H9 (cell line): ENCODE results near the gene SMIM20. TPM values are rescaled to one million over a fixed set of nuclear protein-coding genes. Genes with fewer than 3 reads are reported as not detected.

Experiments used
- DNase-seq: peaks from one replicate; pipeline ENCODE4 v3.0.0-alpha.2; 2017
- H2AFZ ChIP-seq: one replicate; pipeline ENCODE4 v1.6.1; 2013; ENCODE audit warnings: mild to moderate bottlenecking, low read length, control low read depth, moderate library complexity
- H2AK5ac ChIP-seq: 2 replicates; pipeline ENCODE4 v1.6.1; 2013; ENCODE audit warnings: low read length, control low read depth, mixed read lengths; ENCODE audit not compliant: insufficient read length
- H2BK120ac ChIP-seq: one replicate; pipeline ENCODE4 v1.6.1; 2013; ENCODE audit warnings: low read depth, mild to moderate bottlenecking, low read length, control low read depth, inconsistent platforms; ENCODE audit not compliant: poor library complexity, severe bottlenecking
- H2BK12ac ChIP-seq: 2 replicates; pipeline ENCODE4 v1.6.1; 2013; ENCODE audit warnings: low read length, control low read depth, mixed read lengths, low read depth; ENCODE audit not compliant: insufficient read length
- H2BK15ac ChIP-seq: 2 replicates; pipeline ENCODE4 v1.6.1; 2013; ENCODE audit warnings: low read depth, low read length, control low read depth
- H2BK20ac ChIP-seq: one replicate; pipeline ENCODE4 v1.6.1; 2013; ENCODE audit warnings: low read depth, mild to moderate bottlenecking, low read length, control low read depth, inconsistent platforms; ENCODE audit not compliant: poor library complexity, severe bottlenecking
- H2BK5ac ChIP-seq: 2 replicates; pipeline ENCODE4 v1.6.1; 2013; ENCODE audit warnings: low read length, control low read depth, mixed read lengths; ENCODE audit not compliant: insufficient read length
- H3K14ac ChIP-seq: 2 replicates; pipeline ENCODE4 v1.6.1; 2013; ENCODE audit warnings: low read length, control low read depth; ENCODE audit not compliant: insufficient read depth
- H3K18ac ChIP-seq: 2 replicates; pipeline ENCODE4 v1.6.1; 2013; ENCODE audit warnings: low read depth, mild to moderate bottlenecking, mixed read lengths, low read length, control low read depth; ENCODE audit not compliant: insufficient read length
- H3K23ac ChIP-seq: 2 replicates; pipeline ENCODE4 v1.6.1; 2013; ENCODE audit warnings: low read length, control low read depth, mixed read lengths, low read depth; ENCODE audit not compliant: insufficient read length
- H3K23me2 ChIP-seq: 2 replicates; pipeline ENCODE4 v1.6.1; 2013; ENCODE audit warnings: low read depth, mild to moderate bottlenecking, mixed read lengths, low read length, control low read depth; ENCODE audit not compliant: insufficient read length, poor library complexity, severe bottlenecking
- H3K27ac ChIP-seq: 2 replicates; pipeline ENCODE4 v1.5.1; 2013; ENCODE audit warnings: low read length, control low read depth, mixed read lengths, low read depth; ENCODE audit not compliant: insufficient read length
- H3K27me3 ChIP-seq: 2 replicates; pipeline ENCODE4 v1.6.1; 2013; ENCODE audit warnings: low read length, control low read depth, inconsistent platforms; ENCODE audit not compliant: insufficient read depth
- H3K4ac ChIP-seq: 2 replicates; pipeline ENCODE4 v1.6.1; 2013; ENCODE audit warnings: low read depth, mild to moderate bottlenecking, control low read depth, inconsistent platforms, low read length, moderate library complexity
- H3K4me1 ChIP-seq: 2 replicates; pipeline ENCODE4 v1.6.1; 2013; ENCODE audit warnings: low read length, control low read depth, inconsistent platforms; ENCODE audit not compliant: insufficient read depth
- H3K4me2 ChIP-seq: 2 replicates; pipeline ENCODE4 v1.6.1; 2013; ENCODE audit warnings: low read length, control low read depth, mixed read lengths; ENCODE audit not compliant: insufficient read length, insufficient read depth
- H3K56ac ChIP-seq: 2 replicates; pipeline ENCODE4 v1.6.1; 2013; ENCODE audit warnings: low read depth, mild to moderate bottlenecking, mixed read lengths, low read length, control low read depth; ENCODE audit not compliant: insufficient read length
- H3K79me1 ChIP-seq: 2 replicates; pipeline ENCODE4 v1.6.1; 2013; ENCODE audit warnings: low read depth, mild to moderate bottlenecking, moderate library complexity, low read length, control low read depth, inconsistent platforms; ENCODE audit not compliant: insufficient read depth, poor library complexity, severe bottlenecking
- H3K79me2 ChIP-seq: 2 replicates; pipeline ENCODE4 v1.6.1; 2013; ENCODE audit warnings: low read length, control low read depth, inconsistent platforms; ENCODE audit not compliant: insufficient read depth
- H3K9ac ChIP-seq: 2 replicates; pipeline ENCODE4 v1.6.1; 2013; ENCODE audit warnings: low read length, control low read depth, mixed read lengths; ENCODE audit not compliant: insufficient read length; ENCODE audit errors: extremely low read depth
- H3K9me3 ChIP-seq: one replicate; pipeline ENCODE4 v1.6.1; 2013; ENCODE audit warnings: low read depth, low read length, inconsistent platforms; ENCODE audit not compliant: control insufficient read depth
- H3T11ph ChIP-seq: one replicate; pipeline ENCODE4 v1.6.1; 2013; ENCODE audit warnings: mild to moderate bottlenecking, low read length, control low read depth, inconsistent platforms
- H4K20me1 ChIP-seq: one replicate; pipeline ENCODE4 v1.6.1; 2013; ENCODE audit not compliant: control insufficient read depth, insufficient read length, insufficient read depth
- H4K5ac ChIP-seq: 2 replicates; pipeline ENCODE4 v1.6.1; 2013; ENCODE audit warnings: low read depth, mild to moderate bottlenecking, mixed read lengths, low read length, control low read depth; ENCODE audit not compliant: insufficient read length
- H4K8ac ChIP-seq: replicated peaks from 2 replicates; pipeline ENCODE4 v1.6.1; 2013; ENCODE audit warnings: low read length, control low read depth, mixed read lengths, low read depth; ENCODE audit not compliant: insufficient read length
- H4K91ac ChIP-seq: 2 replicates; pipeline ENCODE4 v1.6.1; 2013; ENCODE audit warnings: low read depth, mild to moderate bottlenecking, moderate library complexity, mixed read lengths, low read length, control low read depth; ENCODE audit not compliant: insufficient read length
- H3K27ac Mint-ChIP-seq, 3 experiments: 2 replicates in 2 of 3; 3 replicates in 1 of 3; pipeline ENCODE4 v1.8.0; 2020 to 2021; ENCODE audit warnings: mixed read lengths in 3 of 3, mild to moderate bottlenecking in 1 of 3, moderate library complexity in 1 of 3
- H3K27me3 Mint-ChIP-seq: 2 replicates; pipeline ENCODE4 v1.8.0; 2021; ENCODE audit warnings: low read depth, mild to moderate bottlenecking, moderate library complexity, mixed read lengths
- H3K36me3 Mint-ChIP-seq, 3 experiments: 2 replicates in 2 of 3; 3 replicates in 1 of 3; pipeline ENCODE4 v1.8.0; 2020 to 2021; ENCODE audit warnings: low read depth in 3 of 3, mixed read lengths in 3 of 3; ENCODE audit not compliant: insufficient read depth in 1 of 3
- H3K4me1 Mint-ChIP-seq, 2 experiments: 2 replicates each; pipeline ENCODE4 v1.8.0; 2020; ENCODE audit warnings: mixed read lengths in 2 of 2
- H3K4me3 Mint-ChIP-seq, 2 experiments: 2 replicates in 1 of 2; 3 replicates in 1 of 2; pipeline ENCODE4 v1.8.0; 2020 to 2021; ENCODE audit warnings: mild to moderate bottlenecking in 2 of 2, mixed read lengths in 2 of 2, moderate library complexity in 1 of 2
- H3K9me3 Mint-ChIP-seq, 2 experiments: 2 replicates in 1 of 2; 3 replicates in 1 of 2; pipeline ENCODE4 v1.8.0; 2020; ENCODE audit warnings: mild to moderate bottlenecking in 2 of 2, mixed read lengths in 2 of 2, moderate library complexity in 1 of 2
- WGBS: extraction: QIAGEN DNeasy Blood & Tissue Kit; methylation state at CpG from one replicate; pipeline ENCODE4 v1.1.7; 2013; ENCODE audit warnings: missing lambda C conversion rate, low lambda C conversion rate, mixed read lengths; ENCODE audit not compliant: insufficient read length; ENCODE audit errors: extremely low coverage; 5-methylcytosine and 5-hydroxymethylcytosine counted together
- total RNA-seq: library from RNA; stranded (reverse); gene quantifications from 2 replicates; pipeline ENCODE4 v1.2.1, GENCODE V29; 2021
- TF ChIP-seq, protein P1 (sequence below): fragments of 200-600 bp; sonication (generic); conservative IDR thresholded peaks from 3 replicates; pipeline ENCODE4 v1.8.0; 2021; ENCODE audit warnings: antibody characterized with exemption, mild to moderate bottlenecking

SMIM20 gene
- total RNA-seq, 1 experiment from 2014 or later: 40.2 TPM

- no peak overlapping the region for H4K91ac ChIP-seq
- no peak for DNase-seq
- no peak overlapping the region for H3K4me2 ChIP-seq
- Mint-ChIP-seq H3K4me1 (peaks cover 34 to 39% of the 10 kb centered on the region in 2 experiments), H3K27ac (no peak overlapping the region), H3K9me3 (peaks cover 0 to 1% of the 10 kb centered on the region in 2 experiments; a peak in 1 of 5 replicates), H3K27me3 (peaks cover 11% of the 10 kb centered on the region), H3K4me3 (no peak overlapping the region), H3K36me3 (no peaks in the 10 kb centered on the region)
- H4K5ac ChIP-seq: no peak overlapping the region
- H3K79me1 ChIP-seq: no peaks in the 10 kb centered on the region
- H3K4me1 ChIP-seq: peaks cover 2% of the 10 kb centered on the region; the same call in 1 of the 2 replicates
- no peak overlapping the region for H3K27ac ChIP-seq
- no peak overlapping the region for H3K9ac ChIP-seq
- H2BK5ac ChIP-seq: no peak overlapping the region
- H2AK5ac ChIP-seq: no peak overlapping the region
- no peaks in the 10 kb centered on the region for H3K79me2 ChIP-seq
- H3K56ac ChIP-seq: no peak overlapping the region
- H2BK15ac ChIP-seq: no peak overlapping the region
- no peak overlapping the region for H2AFZ ChIP-seq
- H3T11ph ChIP-seq: no peak overlapping the region
- H3K18ac ChIP-seq: no peak overlapping the region
- no peak overlapping the region for H2BK12ac ChIP-seq
- no peak overlapping the region for H4K8ac ChIP-seq
- no peaks in the 10 kb centered on the region for H3K23me2 ChIP-seq
- H2BK20ac ChIP-seq: no peak overlapping the region
- H3K14ac ChIP-seq: no peak overlapping the region
- TF ChIP-seq, protein P1, sequence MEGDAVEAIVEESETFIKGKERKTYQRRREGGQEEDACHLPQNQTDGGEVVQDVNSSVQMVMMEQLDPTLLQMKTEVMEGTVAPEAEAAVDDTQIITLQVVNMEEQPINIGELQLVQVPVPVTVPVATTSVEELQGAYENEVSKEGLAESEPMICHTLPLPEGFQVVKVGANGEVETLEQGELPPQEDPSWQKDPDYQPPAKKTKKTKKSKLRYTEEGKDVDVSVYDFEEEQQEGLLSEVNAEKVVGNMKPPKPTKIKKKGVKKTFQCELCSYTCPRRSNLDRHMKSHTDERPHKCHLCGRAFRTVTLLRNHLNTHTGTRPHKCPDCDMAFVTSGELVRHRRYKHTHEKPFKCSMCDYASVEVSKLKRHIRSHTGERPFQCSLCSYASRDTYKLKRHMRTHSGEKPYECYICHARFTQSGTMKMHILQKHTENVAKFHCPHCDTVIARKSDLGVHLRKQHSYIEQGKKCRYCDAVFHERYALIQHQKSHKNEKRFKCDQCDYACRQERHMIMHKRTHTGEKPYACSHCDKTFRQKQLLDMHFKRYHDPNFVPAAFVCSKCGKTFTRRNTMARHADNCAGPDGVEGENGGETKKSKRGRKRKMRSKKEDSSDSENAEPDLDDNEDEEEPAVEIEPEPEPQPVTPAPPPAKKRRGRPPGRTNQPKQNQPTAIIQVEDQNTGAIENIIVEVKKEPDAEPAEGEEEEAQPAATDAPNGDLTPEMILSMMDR: no peak
- H2BK120ac ChIP-seq: no peak overlapping the region
- H3K27me3 ChIP-seq: no peaks in the 10 kb centered on the region
- WGBS: no CpG with 5 or more reads among the region's 8 CpGs
- H4K20me1 ChIP-seq: no peaks in the 10 kb centered on the region
- no peak overlapping the region for H3K23ac ChIP-seq
- H3K4ac ChIP-seq: no peak overlapping the region
- H3K9me3 ChIP-seq: no peaks in the 10 kb centered on the region
Observed at GRCh38 chr4:25972984-25973745, 59.1 kb downstream of the SMIM20 start.
